ENCODE data around the gene TTLL13.

TTLL13 gene

DNA sequence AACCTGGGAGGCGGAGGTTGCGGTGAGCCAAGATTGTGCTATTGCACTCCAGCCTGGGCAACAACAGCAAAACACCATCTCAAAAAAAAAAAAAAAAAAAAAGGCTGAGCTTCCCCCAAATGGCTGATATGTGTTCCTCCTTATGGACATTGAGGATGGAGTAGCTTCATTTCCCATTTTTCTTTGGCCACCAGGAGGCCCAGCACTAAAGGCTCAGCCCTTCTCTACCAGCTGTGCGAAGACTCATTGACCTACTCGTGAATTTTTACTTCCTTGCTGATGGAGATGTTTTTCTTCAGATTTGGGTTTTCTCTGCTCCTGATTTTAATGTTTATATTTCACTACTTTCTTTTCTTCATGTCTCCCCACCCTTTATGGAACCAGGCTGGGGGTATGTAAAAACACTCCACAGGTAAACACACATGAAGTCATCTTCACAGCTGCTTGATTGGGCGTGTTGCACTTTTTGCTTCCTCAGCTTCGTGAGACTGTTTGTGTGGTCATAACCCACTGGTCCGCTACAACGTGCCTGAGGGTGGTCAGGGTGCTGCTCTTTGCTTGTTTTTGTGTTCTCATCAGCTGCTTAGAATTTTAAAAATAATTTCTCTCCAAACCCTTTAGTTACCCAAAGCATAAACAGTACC lies 34.7 kb upstream of the TTLL13 start:
- DNase-seq: no peak

DNA sequence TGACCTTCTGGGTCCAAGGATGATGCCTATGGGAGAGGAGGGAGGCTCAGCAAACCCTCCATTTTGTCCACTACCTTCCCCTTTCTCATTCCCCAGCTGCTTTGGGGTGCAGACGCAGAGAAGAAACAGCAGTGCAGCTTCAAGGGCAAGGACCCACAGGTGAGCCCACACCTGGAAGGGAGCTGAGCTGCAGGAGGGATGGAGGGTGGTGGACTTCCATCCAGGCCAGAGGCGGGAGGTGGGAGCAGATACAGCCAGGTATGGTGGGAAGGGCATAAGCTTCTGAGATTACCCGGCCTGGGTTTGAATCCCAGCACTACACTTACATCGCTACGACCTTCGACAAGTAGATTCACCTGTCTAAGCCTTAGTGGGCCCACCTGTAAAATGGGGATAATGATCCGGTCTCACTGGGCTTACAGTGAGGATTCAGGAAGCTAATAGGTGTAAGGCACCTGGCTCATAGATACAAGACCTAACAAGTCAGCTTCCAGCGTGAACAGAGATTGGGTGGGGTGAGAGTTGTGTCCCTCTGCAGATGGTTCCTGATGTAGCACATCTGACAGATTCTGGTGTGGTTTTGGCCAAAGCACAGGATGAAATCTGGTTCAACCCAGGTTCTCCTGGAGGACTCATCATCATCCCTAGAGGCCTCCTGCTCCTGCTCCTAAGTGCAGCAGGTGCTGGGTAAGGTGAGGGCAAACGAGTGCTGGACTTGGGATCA lies 31.5 kb upstream of the TTLL13 start:
- DNase-seq: no peak

DNA sequence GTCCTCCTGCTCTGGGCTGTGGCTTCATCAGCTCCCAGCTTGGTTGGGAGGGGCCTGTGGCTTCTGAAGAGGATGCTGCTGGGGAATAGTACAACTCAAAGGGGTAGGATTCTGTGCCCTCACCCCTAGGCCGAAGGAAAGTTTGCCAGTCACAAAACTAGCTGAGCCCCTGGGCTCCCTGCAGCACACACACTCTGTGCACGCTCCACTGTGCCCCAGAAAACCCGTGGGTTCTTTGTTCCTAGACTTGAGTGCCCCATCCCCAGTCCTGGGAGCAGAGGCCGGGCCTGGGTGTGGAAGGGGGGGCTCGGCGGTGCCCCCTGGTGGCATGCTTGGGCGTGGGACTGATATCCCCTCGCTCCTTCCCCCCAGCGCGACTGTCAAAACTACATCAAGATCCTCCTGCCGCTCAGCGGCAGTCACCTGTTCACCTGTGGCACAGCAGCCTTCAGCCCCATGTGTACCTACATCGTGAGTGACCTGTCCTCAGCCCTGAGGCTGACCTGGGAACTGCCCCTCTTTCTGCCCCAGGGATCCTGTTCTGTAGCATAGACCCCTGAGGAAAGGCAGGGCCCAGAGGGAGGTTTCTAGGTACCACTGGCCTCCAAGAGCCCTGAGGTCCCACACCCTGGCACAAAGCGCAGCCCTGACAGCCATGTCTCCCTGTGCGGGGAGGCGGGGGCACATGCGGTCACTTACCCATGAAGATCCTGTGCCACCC lies 29.8 kb upstream of the TTLL13 start:
- peak; percentile 55 for DNase-seq

DNA sequence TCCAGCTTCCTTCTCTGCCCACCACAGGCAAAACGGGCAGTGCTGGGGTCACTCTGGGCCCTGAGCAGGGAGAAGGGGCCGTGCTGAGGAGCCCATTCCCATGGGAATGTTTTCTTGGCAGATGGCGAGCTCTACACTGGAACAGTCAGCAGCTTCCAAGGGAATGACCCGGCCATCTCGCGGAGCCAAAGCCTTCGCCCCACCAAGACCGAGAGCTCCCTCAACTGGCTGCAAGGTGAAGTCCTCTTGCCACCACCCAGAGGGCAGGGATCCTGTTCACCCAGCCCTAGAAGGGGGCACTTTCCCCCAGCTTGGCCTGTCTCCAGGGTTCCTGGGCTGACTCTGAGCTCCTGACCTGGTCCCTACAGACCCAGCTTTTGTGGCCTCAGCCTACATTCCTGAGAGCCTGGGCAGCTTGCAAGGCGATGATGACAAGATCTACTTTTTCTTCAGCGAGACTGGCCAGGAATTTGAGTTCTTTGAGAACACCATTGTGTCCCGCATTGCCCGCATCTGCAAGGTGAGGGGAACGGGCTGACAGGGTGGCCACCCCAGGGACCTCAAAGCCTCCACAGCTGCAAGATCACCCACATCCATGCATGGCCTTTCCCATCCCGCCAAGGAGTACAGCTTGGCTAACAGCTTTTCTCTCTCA lies 28.0 kb upstream of the TTLL13 start:
- DNase-seq: peak; percentile 51

DNA sequence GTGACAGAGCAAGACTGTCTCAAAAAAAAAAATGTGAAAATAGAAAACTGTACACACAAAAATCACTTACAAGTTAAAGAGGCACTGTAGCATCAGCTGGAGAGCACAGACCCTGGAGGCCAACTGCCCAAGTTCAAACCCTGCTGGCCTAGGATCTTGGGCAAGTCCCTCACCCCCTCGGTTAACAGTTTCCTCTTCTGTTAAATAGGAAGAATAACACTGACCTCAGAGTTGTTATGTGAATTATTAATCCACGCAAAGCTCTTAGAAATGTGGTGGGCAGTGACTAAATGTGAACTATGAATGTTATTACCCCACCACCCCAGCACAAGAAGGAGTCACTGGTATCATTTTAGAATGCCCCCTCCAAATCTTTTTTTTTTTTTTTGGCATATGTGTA lies 26.8 kb upstream of the TTLL13 start:
- DNase-seq: no peak

DNA sequence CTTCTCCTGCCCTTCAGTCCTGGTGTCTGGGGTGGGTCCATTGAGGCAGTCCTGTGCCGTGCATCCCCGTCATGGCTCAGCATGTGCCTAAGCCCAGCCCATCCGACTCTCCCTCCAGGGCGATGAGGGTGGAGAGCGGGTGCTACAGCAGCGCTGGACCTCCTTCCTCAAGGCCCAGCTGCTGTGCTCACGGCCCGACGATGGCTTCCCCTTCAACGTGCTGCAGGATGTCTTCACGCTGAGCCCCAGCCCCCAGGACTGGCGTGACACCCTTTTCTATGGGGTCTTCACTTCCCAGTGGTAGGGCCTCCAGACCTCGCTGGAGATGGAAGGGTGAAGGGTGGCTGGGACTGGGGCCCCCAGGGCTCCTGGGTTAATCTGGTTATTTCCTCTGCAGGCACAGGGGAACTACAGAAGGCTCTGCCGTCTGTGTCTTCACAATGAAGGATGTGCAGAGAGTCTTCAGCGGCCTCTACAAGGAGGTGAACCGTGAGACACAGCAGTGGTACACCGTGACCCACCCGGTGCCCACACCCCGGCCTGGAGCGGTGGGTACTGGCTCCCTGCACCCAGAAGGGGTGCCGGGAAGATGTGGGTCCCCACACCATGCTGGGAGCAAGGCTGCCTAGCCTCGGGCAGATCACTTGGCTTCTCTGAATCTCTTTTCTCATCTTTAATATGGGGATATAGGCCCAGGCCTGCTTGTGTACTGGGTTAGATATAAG lies 25.8 kb upstream of the TTLL13 start:
- no peak for DNase-seq

DNA sequence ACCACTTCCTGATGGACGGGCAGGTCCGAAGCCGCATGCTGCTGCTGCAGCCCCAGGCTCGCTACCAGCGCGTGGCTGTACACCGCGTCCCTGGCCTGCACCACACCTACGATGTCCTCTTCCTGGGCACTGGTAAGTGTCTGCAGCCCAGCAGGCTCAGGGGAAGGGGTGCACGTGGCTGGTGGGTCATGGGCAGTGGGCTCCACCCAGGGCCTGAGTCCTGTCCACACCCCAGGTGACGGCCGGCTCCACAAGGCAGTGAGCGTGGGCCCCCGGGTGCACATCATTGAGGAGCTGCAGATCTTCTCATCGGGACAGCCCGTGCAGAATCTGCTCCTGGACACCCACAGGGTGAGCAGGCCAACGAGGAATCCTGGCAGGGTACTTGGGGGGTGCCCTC lies 24.3 kb upstream of the TTLL13 start:
- no peak for DNase-seq

DNA sequence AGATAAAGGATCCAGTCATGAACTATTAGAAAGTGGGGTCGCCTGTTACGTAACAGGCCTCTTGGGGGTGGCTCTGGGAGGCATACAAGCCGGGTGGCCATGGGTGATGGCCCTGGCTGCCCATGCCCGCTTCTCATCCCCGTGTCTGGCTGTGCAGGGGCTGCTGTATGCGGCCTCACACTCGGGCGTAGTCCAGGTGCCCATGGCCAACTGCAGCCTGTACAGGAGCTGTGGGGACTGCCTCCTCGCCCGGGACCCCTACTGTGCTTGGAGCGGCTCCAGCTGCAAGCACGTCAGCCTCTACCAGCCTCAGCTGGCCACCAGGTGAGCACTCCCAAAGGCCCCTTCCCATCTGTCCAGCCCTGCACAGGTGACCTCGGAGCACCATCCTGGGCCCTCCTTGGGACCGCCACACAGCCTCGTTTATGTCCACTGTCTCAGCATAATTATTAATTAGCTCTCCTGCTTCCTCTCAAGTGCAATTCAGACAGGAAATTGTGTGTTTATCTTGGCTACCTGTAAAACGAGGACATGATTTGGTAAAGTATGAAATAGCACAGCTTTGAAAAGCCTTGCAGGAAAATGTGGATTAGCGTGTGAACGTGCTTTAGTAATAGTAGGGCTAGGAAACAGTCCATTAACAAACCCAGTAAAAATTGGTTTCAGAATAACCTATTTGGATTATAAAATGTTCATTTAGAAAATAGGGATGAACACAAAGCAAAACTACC lies 23.7 kb upstream of the TTLL13 start:
- no peak for DNase-seq

DNA sequence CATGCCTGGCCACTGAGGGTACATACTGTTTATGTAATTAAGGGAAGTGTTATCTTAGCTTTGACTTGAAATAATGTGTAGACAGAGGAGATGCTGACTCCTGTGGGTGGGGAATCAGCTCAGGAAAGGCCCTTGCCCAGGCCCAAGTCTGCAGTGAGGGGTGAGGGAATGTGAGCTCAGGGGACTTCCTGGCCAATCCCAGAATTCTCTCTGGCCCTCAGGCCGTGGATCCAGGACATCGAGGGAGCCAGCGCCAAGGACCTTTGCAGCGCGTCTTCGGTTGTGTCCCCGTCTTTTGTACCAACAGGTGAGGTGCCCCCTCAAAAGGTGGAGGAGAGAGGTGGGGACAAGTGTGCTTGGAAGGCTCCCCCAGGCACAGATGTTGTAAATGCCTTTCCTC lies 22.0 kb upstream of the TTLL13 start:
- DNase-seq: no peak

DNA sequence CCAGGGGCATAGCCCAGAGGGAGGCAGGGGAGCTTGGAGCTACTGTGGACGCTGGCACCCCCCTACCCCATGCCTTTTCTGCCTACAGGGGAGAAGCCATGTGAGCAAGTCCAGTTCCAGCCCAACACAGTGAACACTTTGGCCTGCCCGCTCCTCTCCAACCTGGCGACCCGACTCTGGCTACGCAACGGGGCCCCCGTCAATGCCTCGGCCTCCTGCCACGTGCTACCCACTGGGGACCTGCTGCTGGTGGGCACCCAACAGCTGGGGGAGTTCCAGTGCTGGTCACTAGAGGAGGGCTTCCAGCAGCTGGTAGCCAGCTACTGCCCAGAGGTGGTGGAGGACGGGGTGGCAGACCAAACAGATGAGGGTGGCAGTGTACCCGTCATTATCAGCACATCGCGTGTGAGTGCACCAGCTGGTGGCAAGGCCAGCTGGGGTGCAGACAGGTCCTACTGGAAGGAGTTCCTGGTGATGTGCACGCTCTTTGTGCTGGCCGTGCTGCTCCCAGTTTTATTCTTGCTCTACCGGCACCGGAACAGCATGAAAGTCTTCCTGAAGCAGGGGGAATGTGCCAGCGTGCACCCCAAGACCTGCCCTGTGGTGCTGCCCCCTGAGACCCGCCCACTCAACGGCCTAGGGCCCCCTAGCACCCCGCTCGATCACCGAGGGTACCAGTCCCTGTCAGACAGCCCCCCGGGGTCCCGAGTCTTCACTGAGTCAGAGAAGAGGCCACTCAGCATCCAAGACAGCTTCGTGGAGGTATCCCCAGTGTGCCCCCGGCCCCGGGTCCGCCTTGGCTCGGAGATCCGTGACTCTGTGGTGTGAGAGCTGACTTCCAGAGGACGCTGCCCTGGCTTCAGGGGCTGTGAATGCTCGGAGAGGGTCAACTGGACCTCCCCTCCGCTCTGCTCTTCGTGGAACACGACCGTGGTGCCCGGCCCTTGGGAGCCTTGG lies 21.3 kb upstream of the TTLL13 start:
- DNase-seq: no peak

DNA sequence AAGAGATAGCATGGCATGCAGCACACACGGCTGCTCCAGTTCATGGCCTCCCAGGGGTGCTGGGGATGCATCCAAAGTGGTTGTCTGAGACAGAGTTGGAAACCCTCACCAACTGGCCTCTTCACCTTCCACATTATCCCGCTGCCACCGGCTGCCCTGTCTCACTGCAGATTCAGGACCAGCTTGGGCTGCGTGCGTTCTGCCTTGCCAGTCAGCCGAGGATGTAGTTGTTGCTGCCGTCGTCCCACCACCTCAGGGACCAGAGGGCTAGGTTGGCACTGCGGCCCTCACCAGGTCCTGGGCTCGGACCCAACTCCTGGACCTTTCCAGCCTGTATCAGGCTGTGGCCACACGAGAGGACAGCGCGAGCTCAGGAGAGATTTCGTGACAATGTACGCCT lies 20.4 kb upstream of the TTLL13 start:
- DNase-seq: no peak

DNA sequence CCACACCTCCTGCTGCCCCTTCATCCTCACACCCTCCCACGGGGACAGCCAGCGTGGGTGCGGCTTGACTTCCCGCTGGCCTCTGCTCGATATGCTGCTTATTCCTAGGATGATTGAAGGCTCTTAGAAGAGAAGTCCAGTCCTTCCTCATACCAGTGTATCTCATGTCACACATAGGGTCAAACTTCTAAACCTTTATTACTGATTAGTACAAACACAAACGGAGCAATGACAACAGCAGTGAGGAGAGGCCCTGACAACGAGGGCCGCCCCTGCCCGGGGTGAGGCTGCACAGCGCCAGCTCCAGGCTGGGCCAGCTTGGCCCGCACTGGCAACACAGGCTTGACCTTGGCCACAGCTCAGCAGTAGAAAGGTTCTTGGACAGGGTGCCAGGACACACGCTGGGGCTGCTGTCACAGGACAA lies 19.3 kb upstream of the TTLL13 start:
- no peak for DNase-seq

DNA sequence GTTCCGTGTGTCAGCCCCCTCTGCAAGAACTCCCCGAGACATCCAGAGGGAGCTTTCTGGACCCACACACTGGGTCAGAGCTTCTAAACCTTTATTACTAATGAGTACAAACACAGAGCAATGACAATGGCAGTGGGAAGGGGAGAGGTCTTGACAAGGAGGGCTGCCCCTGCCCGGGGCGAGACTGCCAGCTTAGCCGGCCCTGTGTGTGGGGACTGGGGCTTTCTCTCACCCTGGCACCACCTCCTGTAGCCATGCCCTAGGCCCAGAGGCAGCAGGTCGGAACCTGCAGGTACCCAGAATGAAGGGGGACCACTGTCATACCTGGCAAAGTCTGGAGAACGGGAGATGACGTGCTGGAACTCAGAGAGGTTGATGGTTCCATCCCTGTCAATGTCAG lies 18.7 kb upstream of the TTLL13 start:
- DNase-seq: no peak

DNA sequence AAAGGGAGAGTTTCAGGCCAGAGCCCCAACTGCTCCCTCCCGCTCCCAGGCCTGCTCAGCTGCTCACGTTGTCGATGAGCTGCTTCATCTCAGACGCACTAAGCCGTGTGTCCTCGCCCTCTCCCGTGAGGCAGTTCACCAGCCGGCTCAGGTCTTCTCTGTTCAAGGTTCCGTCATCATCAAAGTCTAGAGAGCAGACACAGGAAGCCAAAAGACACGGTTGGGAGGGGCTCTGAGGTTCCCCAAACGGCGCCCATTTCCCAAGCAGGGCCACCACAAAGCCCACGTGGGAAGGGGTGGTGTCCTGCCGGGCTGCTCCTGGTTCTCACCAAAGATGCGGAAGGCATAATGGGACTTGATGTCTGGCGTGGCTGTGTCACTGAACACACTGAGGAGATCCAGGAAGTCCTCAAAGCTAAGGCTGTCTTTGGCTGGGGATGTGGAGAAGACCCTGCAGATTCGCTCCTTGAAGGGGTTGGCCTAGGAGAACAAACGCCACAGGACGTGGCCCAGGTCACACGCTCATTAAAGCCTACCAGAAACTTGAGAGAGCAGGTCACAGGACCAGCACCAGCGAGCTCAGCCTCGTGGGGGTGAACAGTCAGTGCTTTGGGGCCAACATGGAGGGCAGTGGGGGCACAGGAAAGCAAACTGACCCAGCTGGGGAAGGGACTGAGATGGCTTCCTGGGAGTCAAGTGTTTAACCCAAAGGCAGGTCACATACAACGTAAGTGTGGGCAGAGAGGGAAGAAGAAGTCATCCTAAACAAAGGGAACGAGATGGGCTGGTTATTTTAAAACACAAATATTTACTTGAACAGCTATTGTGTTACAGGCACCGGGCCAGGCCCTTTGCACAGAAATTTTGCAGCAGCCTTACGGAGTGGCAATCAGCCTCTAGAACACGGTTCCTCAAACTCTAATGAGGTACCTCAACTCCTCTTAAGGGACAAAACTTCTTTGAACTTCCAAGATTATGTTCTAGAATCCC lies 18.0 kb upstream of the TTLL13 start:
- DNase-seq: peak; percentile 85

DNA sequence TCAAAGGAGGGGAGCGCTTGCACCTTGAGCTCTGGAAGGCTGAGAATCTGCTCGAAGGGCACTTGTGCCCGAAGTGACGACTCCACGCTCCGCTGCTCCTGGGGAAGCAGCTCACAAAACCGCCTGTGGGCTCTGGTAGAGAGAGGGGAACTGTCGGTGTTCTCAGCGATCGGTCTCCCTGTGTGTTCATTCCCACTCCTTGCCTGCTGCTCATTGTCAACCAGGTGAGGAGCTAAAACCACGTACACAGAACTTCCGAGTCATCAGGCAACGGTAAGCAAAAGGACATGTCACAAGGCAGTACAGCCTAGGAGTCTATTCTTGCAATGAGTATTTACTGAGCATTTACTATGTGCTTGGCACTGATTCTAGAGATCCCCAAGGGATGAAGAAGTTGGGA lies 17.2 kb upstream of the TTLL13 start:
- DNase-seq: peak; percentile 36

DNA sequence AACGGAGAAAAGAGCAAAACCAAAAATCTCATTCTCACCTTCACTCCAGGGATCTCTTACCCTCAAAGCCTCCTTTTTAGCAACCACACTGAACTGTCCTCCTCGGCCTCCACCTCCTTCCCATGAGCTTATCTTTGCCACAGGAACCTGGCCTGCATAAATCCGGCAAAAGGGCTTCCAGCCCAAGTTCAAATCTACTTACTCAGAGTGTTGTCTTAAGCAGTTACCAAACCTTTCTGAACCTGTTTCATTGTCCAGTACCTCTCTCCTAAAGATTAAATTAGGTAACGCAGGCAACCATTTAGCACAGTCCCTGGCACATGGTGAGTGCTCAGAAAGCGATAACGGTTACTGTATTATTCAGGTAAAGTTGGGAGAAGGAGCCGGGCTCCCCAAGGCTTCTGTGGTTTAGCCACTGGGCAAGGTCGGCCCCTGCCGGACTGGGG lies 16.4 kb upstream of the TTLL13 start:
- DNase-seq: no peak

DNA sequence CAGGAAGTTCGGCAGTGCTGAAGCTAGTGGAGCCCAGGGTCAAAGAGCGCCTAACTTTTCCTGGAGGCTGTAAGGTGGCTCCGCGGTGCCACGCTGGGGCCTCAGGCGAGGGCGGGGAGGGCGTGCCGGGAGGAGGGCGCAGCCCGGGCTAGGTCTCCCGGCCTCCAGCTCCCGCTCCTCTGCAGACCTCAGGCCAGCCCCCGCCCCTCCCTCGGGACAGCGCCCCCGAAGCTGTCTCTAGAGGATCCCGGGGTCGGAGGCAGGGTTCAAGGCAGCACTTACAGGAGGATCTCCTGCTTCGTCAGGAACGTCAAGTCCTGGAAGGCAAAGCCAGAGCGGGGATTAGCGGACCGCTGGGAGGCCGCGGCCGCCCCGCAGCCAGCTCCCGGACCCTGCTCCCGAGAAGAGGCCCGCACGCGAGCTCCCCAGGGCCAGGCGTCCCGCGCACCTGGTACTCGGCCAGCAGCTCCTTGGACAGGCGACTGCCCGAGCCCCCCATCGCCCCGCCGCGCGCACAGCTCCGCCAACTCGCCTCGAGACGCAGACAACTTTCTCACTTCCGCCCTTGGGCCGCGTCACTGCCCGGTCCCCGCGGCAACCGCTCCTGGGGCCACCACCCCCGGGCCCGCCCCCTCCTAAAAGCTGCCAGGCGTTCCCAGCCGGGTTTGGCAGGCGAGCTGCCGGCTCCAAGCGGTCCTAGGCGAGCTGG lies 15.8 kb upstream of the TTLL13 start, which contains the start of gene CIB1:
CIB1 (minus strand) TSS at position 555 of the 709 bp plus-strand sequence; CDS start at position 499, 56 bp downstream.
- DNase-seq: peak; percentile 99

DNA sequence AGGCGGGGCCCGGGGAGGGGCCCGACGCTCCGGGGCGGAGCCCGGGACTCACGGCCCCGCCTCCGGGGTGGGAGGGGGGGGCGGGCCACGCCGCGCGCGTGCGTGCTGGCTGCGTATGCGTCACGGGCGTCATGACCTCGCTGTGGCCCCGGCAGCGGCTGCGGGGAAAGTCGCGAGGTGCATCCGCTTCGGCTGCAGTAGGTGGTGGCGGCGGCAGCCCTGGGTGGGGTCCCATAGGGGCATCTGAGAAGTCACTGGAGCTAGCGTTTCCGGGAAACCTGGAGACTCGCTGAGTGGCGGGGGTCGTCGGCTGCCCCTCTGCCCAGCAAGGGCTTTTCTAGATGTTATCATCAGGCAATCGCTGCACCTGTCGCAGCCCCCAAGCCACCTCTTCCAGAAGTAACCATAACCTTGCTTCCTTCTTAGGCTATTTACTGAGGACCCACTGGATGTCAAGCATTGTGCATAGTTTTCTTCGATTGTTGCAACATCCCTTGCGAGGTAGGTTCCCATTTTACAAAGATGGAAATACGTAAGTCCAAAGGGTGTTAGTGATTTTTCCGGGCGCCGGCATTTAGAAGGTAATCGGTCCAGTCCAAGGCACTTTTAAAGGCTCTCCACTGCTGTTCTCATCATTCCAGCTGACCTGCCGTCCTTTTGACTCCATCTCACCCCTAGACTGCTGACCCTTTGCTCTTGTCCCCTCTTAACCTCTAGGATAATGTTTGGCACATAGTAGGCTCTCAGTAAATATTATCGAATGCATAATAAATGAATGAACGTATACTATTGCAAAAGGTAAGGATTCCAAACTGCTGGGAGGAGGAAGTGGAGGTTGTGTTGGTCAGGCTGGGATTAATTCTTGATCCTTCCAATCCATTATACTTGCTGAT lies 15.0 kb upstream of the TTLL13 start, which contains the start of gene GDPGP1:
GDPGP1 (plus strand) TSS at position 114 of the 893 bp plus-strand sequence. CDS start 6,700 bp downstream, outside the sequence.
- DNase-seq: no peak

All from activated CD4-positive, alpha-beta T cell treated with anti-CD3 and anti-CD28 coated beads, Interleukin-10, Interleukin-2, amounts not matched to agents 100 ng/mL and 50 ng/mL, durations not matched to agents 16 hours and 8 hours (primary cell).